ENCODE results near the gene STX5.

The STX5 gene

DNA sequence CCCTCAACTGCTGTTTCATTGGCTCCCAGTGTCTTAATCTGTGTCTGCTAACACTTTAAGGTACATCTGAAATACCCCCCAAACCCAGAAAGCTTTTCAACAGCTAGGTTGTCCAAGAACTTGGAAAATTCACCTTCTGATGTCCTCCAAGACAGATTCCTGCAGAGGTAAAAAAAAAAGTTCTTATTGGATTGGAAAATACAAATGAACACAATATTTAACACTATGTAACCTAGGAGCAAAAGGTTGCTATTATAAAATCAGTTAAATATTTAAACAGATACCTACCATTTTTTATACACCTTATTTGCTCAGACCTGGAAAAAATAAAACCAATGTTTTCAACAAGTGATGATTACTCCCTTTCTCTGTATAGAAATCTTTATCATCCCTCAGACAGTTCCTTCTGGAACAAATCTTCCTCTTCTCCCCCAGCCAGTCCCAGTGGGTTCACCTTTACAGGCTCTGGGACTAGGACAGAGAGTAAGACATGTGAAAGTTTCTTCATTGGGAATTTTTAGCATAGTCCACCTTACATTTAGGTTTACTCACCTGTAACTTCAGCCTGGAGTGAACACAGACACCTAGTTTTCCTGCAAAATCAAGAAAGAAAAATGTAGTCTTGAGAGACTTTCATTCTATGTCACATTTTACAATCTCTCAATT, 20.8 kb upstream of the STX5 start:
- TF ChIP-seq, protein P1, sequence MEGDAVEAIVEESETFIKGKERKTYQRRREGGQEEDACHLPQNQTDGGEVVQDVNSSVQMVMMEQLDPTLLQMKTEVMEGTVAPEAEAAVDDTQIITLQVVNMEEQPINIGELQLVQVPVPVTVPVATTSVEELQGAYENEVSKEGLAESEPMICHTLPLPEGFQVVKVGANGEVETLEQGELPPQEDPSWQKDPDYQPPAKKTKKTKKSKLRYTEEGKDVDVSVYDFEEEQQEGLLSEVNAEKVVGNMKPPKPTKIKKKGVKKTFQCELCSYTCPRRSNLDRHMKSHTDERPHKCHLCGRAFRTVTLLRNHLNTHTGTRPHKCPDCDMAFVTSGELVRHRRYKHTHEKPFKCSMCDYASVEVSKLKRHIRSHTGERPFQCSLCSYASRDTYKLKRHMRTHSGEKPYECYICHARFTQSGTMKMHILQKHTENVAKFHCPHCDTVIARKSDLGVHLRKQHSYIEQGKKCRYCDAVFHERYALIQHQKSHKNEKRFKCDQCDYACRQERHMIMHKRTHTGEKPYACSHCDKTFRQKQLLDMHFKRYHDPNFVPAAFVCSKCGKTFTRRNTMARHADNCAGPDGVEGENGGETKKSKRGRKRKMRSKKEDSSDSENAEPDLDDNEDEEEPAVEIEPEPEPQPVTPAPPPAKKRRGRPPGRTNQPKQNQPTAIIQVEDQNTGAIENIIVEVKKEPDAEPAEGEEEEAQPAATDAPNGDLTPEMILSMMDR (IDR thresholded peaks at IDR 0.05; ENCODE audit: extremely low read depth, missing control alignments) = no peak
- DNase-seq (ENCODE audit: low spot score) = no peak

DNA sequence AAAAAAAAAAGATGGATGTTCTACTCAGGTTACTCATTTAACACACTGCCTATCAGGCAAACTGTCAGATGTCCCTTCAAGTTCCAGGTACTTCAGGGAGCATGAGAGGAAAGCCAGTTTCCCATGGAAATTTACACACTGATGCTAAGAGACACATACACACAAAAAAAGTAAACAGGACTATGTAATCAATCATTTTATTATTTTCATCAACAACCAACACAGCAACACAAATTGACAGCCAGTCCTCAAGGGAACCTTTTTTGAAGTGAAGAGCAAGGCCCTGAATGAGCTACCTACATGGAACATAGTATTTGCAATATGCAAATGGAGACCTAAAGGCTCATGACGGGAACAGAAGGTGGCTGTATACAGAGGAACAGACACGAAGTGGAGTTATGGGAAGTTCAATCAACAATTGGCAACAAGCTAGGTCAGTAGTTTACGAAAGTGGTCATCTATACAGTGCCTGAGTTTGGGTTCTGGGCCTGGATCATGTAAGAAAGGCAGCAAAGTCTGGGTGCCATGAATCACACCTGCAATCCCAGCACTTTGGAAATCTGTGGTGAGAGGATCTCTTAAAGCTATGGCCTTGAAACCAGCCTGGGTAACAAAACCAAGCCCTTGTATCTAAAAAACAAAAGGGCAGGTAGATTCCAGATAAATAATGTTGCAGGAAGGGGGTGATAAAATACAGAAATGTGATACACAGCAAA, 20.1 kb upstream of the STX5 start:
- TF ChIP-seq, protein P1 (IDR thresholded peaks at IDR 0.05; ENCODE audit: extremely low read depth, missing control alignments) = no peak
- DNase-seq (ENCODE audit: low spot score) = no peak

DNA sequence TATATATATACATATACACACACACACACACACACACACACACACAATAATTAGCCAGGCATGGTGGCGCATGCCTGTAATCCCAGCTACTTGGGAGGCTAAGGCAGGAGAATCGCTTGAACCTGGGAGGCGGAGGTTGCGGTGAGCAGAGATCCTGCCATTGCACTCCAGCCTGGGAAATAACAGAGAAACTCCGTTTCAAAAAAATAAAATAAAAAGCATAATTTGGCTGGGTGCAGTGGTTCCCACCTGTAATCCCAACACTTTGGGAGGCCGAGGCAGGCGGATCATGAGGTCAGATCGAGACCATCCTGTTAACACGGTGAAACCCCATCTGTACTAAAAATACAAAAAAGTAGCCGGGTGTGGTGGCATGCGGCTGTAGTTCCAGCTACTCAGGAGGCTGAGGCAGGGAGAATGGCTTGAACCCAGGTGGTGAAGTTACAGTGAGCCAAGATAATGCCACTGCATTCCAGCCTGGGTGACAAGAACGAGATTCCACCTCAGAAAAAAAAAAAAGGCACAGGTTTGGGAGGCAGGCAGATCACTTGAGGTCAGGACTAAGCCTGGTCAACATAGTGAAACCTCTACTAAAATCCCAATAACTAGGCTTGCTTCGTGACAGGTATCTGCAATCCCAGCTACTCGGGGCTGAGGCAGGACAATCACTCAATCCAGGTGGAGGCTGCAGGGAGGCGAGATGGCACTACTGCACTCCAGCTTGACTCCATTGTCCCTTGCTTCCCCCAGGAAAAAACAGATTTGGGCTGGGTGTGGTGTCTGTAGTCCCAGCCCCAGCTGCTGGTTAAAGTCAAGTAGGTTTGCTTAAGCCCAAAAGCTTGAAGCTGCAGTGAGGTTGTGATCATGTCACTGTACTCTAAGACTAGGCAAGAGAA, 19.3 kb upstream of the STX5 start:
- DNase-seq (ENCODE audit: low spot score) = no peak
- TF ChIP-seq, protein P1 (IDR thresholded peaks at IDR 0.05; ENCODE audit: extremely low read depth, missing control alignments) = no peak

DNA sequence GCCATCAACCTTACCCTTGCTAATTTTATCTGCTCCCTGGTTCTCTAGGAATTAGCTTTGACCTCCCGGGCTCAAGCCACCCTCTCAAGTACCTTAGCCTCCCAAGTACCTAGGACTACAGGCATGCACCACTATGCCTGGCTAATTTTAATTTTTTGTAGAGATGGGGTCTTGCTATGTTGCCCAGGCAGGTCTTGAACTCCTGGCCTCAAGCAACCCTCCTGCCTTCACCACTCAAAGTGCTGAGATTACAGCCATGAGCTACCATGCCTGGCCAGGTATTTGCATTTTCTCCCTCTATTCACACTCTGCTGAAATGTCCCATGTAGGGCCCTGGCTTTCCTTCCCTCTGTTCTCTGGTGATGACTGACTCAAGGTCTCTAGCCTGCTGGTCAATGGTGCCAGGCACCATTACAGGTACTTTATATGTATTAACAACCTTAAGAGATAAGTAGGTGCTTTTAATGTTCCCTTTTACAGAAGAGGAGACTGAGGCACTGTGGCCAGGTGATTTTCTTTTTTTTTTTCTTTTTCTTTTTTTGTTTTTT, 16.0 kb upstream of the STX5 start:
- TF ChIP-seq, protein P1 (IDR thresholded peaks at IDR 0.05; ENCODE audit: extremely low read depth, missing control alignments) = no peak
- DNase-seq (ENCODE audit: low spot score) = no peak

DNA sequence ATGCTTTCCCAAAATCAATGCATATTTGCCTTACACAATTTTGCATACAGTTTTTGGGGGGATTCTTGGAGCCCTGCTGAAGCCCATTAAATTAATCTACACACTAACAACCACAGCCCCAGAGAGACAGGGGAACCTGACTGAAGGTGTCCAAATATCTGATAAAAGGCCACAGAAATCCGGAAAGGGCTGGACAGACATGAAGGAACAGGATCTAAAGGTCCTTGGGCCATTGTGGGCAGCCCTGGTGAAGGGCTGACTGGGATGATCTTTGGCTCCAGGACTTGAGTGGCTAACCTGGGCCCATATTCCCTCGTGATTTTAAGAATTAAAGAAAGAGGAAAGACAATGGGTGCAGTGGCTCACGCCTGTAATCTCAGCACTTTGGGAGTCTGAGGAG, 14.3 kb upstream of the STX5 start:
- TF ChIP-seq, protein P1 (IDR thresholded peaks at IDR 0.05; ENCODE audit: extremely low read depth, missing control alignments) = no peak
- DNase-seq (ENCODE audit: low spot score) = no peak

DNA sequence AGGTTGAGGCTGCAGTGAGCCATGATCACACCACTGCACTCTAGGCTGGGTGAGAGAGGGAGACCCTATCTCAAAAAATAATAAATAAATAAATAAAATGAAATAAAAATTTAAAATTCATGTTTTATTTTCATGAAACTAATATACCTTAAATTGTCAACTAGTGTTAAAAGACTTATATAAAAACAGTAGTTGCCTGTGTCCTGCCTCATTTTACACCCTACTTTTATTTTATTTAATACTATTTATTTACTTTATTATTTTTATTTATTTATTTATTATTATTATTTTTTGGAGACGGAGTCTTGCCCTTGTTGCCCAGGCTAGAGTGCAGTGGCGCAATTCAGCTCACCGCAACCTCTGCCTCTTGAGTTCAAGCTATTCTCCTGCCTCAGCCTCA, 12.3 kb upstream of the STX5 start:
- TF ChIP-seq, protein P1 (IDR thresholded peaks at IDR 0.05; ENCODE audit: extremely low read depth, missing control alignments) = no peak
- no peak for DNase-seq (ENCODE audit: low spot score)

All from GM20000 (cell line).